Keratinocyte (primary cell): Measurements from ENCODE around the gene CSAG1.
"Not testable (repeated sequence)": the region's sequence is repeated elsewhere in the genome, so short reads cannot be mapped to it uniquely, and the experiment has no call there.

Experiments used
- EZH2 ChIP-seq: IDR thresholded peaks from one replicate; pipeline ENCODE4 v1.6.1; 2012; ENCODE audit warnings: inconsistent platforms, mild to moderate bottlenecking, low read length, moderate library complexity
- TF ChIP-seq, protein P1 (sequence below), 3 experiments: IDR thresholded peaks in 1 of 3; conservative IDR thresholded peaks in 1 of 3; optimal IDR thresholded peaks in 1 of 3; 2 replicates in 2 of 3; 3 replicates in 1 of 3; pipeline versions ENCODE3 to v1.5.1; 2011; ENCODE audit warnings: low read length in 3 of 3, mild to moderate bottlenecking in 3 of 3, moderate library complexity in 2 of 3, control low read depth in 1 of 3, inconsistent platforms in 1 of 3; ENCODE audit not compliant: insufficient read depth in 2 of 3; ENCODE audit errors: extremely low read depth in 1 of 3

DNA sequence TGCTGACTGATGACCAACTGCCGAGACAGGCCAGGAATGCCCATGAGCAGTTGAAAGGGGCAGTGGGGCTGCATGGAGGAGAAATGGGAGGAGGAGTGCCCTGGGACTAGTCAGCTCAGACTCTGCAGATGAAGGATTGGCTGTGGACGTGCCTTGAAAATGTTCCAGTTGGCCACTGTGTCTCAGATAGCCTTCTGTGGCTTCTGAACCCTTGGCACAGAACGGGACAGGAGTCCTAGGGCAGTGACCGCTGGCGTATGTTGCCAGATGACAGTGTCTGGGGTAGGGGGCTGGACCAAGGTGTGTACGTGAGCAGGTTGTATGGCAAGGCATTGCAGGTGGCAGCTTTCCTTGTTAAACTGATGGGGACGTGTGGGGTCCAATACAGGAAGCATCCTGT lies 27.0 kb downstream of the CSAG1 start:
- TF ChIP-seq, protein P1, sequence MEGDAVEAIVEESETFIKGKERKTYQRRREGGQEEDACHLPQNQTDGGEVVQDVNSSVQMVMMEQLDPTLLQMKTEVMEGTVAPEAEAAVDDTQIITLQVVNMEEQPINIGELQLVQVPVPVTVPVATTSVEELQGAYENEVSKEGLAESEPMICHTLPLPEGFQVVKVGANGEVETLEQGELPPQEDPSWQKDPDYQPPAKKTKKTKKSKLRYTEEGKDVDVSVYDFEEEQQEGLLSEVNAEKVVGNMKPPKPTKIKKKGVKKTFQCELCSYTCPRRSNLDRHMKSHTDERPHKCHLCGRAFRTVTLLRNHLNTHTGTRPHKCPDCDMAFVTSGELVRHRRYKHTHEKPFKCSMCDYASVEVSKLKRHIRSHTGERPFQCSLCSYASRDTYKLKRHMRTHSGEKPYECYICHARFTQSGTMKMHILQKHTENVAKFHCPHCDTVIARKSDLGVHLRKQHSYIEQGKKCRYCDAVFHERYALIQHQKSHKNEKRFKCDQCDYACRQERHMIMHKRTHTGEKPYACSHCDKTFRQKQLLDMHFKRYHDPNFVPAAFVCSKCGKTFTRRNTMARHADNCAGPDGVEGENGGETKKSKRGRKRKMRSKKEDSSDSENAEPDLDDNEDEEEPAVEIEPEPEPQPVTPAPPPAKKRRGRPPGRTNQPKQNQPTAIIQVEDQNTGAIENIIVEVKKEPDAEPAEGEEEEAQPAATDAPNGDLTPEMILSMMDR (optimal IDR thresholded peaks at IDR 0.05 in 1 of 3, IDR thresholded peaks at IDR 0.05 in 1 of 3, conservative IDR thresholded peaks at IDR 0.05 in 1 of 3; ENCODE audit: extremely low read depth in 1 of 3, insufficient read depth in 2 of 3, low read length in 3 of 3) = not testable (repeated sequence)
- TF ChIP-seq EZH2 = not testable (repeated sequence)
